ENCODE results near the gene EFCAB6.

EFCAB6 gene

DNA sequence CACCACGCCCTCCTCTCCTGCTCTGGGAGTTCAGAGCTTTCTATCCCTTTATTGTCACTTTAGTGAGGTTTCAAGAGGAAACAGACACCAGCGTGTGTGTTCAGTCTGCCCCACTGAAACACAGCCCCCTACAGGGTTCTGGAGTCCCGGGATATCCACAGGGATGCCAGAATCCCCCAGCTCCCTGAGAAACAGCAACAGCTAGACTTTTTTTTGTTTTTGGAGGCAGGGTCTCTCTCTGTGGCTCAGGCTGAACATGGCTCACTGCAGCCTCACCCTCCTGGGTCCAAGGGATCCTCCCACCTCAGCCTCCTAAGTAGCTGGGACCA is 39.8 kb upstream of the EFCAB6 start:
- TF ChIP-seq, protein P1, sequence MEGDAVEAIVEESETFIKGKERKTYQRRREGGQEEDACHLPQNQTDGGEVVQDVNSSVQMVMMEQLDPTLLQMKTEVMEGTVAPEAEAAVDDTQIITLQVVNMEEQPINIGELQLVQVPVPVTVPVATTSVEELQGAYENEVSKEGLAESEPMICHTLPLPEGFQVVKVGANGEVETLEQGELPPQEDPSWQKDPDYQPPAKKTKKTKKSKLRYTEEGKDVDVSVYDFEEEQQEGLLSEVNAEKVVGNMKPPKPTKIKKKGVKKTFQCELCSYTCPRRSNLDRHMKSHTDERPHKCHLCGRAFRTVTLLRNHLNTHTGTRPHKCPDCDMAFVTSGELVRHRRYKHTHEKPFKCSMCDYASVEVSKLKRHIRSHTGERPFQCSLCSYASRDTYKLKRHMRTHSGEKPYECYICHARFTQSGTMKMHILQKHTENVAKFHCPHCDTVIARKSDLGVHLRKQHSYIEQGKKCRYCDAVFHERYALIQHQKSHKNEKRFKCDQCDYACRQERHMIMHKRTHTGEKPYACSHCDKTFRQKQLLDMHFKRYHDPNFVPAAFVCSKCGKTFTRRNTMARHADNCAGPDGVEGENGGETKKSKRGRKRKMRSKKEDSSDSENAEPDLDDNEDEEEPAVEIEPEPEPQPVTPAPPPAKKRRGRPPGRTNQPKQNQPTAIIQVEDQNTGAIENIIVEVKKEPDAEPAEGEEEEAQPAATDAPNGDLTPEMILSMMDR (IDR thresholded peaks at IDR 0.05; ENCODE audit: borderline replicate concordance, insufficient read depth, low read depth, low read length): no peak
- H3K4me3 ChIP-seq (ENCODE audit: low read depth, low read length): no peak overlapping the region

DNA sequence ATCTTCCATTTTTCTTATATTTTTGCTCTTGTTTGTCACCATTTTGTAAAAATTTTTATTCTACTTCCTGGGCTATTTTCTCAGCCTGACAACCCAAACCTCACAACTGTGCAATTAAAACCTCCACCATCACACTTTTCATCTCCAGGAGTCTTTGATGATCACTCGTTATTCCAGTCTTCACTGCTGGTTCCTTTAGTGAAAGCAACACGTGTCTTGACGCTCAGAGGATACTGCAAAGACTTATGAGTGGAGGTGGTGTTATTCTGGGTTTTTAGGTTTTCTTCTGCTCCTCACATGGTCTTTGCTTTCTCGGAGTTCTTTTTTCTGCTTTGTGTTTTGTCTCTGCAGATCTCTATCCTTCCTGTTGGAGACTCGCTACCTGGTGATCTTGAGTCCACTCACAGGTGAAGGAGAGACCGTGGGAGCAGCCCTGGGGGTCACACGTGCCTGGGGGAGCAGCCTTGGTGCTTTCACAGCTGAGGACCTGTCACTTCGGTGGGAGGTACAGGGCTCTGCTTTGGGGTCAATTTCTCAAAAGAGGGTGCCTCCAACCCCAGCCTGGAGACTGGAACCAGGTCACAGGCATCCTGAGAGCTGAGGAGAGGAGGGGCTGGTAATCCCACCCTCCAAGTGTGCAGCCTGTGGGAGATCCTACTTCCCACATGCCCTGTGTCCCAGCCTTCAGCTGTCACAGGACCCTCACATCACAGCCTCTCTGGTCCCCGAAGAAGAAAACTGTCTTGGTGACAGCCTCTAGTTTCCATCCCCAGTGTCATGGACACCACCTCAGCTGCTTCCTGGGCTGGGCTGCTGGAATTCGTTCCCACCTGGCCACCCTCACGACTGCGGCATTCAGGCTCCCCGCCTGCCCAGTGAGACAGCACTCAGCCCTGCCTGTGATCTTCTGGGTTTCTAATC is 39.2 kb upstream of the EFCAB6 start:
- TF ChIP-seq, protein P1 (IDR thresholded peaks at IDR 0.05; ENCODE audit: borderline replicate concordance, insufficient read depth, low read depth, low read length): no peak
- H3K4me3 ChIP-seq (ENCODE audit: low read depth, low read length): no peak overlapping the region

DNA sequence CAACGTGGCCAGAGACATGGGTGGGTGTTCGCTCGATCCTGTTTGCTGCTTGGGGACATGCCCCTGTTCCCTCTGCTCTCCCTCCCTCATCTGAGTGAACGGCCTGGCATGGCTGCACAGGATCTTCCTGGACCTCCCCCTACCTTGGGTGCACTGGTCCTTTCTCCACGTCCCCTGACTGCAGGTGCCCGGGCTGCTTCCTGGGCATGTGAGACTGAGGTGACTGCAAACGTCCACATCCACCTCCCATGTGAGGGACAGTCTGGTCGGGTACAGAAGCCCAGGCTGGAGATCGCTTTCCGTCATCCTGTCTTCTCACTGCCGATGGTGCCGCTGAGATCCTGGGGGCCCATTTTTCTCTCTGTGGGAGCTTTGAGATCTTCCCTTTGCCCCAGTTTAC is 38.4 kb upstream of the EFCAB6 start:
- TF ChIP-seq, protein P1 (IDR thresholded peaks at IDR 0.05; ENCODE audit: borderline replicate concordance, insufficient read depth, low read depth, low read length): no peak
- H3K4me3 ChIP-seq (ENCODE audit: low read depth, low read length): no peak overlapping the region

DNA sequence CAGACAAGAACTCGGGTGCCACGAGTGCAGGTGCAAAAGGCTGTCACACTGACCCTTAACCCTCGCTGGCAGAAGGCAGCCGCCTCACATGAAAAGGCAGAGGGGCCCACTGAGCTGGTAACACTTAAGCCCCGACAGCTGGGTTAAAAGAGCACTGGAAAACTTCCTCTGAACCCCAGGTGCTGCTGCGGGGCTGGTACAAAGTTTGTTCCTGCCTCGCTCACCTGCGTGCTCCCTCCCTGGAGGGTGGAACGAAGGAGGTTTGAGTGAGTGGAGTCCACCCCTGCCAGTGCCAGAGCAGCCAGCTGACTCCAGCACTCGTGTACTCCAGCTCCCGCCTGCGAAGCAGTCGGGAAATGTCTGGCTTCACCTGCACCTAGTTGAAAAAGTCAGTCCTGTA is 37.6 kb upstream of the EFCAB6 start:
- H3K4me3 ChIP-seq (ENCODE audit: low read depth, low read length): no peak overlapping the region
- TF ChIP-seq, protein P1 (IDR thresholded peaks at IDR 0.05; ENCODE audit: borderline replicate concordance, insufficient read depth, low read depth, low read length): no peak

DNA sequence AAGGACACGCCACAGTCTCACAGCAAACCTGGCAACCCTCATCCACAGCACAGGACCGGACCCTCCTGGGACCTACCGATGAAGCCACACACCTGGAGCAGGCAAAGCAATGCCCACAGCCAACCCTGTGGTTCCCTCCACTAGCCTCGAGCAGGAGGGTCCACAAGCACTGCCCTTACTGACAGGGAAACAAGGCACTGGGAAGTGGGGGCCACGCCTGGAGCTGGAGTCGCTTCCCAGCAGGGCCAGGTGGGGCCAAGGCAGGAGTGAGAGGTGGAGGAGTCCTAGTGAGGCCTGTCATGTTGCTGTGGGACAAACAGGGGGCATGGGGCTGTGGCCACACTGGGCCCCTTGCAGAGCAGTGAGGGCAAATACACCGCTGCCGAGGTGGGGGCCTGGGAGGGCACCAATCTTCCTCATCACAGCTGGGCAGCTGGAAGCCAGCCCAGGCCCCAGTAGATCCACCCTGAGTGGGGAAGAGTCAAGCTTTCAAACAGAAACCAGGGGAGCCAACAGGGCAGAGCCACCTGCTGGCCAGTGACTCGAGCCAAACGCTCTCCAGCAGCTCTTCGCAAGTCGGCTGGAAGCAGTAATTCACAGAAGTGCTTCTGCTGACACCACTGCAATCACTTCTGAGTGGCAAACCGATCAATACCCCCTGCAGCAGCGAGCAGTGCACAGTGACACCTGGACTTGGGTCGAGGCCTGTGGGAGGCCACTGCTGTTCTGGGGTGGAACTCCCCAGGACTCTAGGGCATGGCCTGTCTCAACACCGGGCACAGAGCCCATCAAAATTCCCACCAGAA is 36.5 kb upstream of the EFCAB6 start:
- TF ChIP-seq, protein P1 (IDR thresholded peaks at IDR 0.05; ENCODE audit: borderline replicate concordance, insufficient read depth, low read depth, low read length): 0 out of 2 replicates have a peak, but pooled peaks have one; percentile 4
- no peak overlapping the region for H3K4me3 ChIP-seq (ENCODE audit: low read depth, low read length)

DNA sequence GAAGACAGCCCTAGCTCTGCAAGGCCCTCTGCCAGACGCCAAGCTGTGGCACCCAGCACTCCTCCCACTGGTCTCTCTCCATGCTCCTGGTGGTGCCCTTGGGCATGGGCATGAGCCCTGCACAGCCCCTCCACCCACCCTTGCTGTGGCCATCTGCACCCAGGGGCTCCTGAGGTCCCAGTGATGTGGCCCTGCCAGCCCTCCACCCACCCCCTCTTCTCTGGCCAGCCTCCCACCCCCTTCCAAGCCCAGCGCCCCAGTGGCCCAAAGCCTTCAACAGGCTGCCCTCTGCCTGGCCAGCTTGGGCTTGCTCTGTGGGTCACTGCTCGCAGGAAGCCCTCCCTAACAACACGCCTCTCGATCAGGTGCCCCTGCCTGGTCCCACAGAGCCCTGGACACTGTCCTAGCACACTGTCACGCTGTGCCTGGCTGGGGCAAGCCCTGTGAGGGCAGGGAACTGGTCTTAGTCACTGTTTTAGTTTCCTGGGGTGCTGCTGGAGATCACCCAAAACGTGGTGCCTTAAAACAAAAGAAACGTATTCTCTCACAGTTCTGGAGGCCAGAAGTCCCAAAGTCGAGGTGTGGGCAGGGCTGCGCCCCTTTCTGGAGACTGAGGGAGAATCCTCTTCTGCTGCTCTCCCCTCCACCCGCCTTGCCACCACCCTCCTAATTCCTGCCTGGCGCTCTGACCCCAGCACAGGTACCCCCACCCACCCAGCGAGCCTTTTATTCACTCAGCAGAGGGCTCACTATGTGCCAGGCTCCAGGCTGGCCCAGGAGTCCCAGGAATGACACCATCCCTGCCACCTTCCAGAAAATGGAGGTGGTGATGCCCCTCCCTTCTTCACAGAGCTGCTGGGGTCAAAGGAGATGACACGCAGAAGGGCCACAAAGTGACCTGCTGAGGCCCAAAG is 35.5 kb upstream of the EFCAB6 start:
- H3K4me3 ChIP-seq (ENCODE audit: low read depth, low read length): no peak overlapping the region
- TF ChIP-seq, protein P1 (IDR thresholded peaks at IDR 0.05; ENCODE audit: borderline replicate concordance, insufficient read depth, low read depth, low read length): no peak
